GM23248 (cell line): ENCODE results near the gene ABCA8. TPM values are rescaled to one million over a fixed set of nuclear protein-coding genes. Genes with fewer than 3 reads are reported as not detected.
"Not testable (repeated sequence)": the region's sequence is repeated elsewhere in the genome, so short reads cannot be mapped to it uniquely, and the experiment has no call there.

Experiments
- DNase-seq: peaks from one replicate; pipeline ENCODE4 v3.0.0-alpha.2; 2015
- H2AFZ ChIP-seq: fragments of 200-600 bp; sonication (generic); 2 replicates; pipeline ENCODE4 v1.6.1; 2016; ENCODE audit warnings: antibody characterized with exemption
- H3F3A ChIP-seq: fragments of 200-600 bp; sonication (generic); 2 replicates; pipeline ENCODE4 v1.6.1; 2016; ENCODE audit warnings: mild to moderate bottlenecking, antibody characterized with exemption, mixed run types; ENCODE audit not compliant: insufficient read depth
- H3K27ac ChIP-seq: fragments of 200-600 bp; sonication (generic); 2 replicates; pipeline ENCODE4 v1.5.1; 2016; ENCODE audit warnings: mild to moderate bottlenecking
- H3K27me3 ChIP-seq: fragments of 200-600 bp; sonication (generic); replicated peaks from 2 replicates; pipeline ENCODE4 v1.6.1; 2016; ENCODE audit warnings: mild to moderate bottlenecking; ENCODE audit not compliant: insufficient read depth
- H3K36me3 ChIP-seq: fragments of 200-600 bp; sonication (generic); 2 replicates; pipeline ENCODE4 v1.6.1; 2016; ENCODE audit warnings: low read depth, mild to moderate bottlenecking
- H3K4me1 ChIP-seq: fragments of 200-600 bp; sonication (generic); 2 replicates; pipeline ENCODE4 v1.6.1; 2016; ENCODE audit warnings: mild to moderate bottlenecking; ENCODE audit not compliant: insufficient read depth
- H3K4me2 ChIP-seq: fragments of 200-600 bp; sonication (generic); one replicate; pipeline ENCODE4 v1.6.1; 2016; ENCODE audit warnings: mild to moderate bottlenecking; ENCODE audit not compliant: unreplicated experiment
- H3K4me3 ChIP-seq: fragments of 200-600 bp; sonication (generic); 2 replicates; pipeline ENCODE4 v1.5.1; 2016; ENCODE audit warnings: mild to moderate bottlenecking
- H3K79me2 ChIP-seq: fragments of 200-600 bp; sonication (generic); 2 replicates; pipeline ENCODE4 v1.6.1; 2016; ENCODE audit warnings: mild to moderate bottlenecking; ENCODE audit not compliant: insufficient read depth
- H3K9ac ChIP-seq: fragments of 200-600 bp; sonication (generic); 2 replicates; pipeline ENCODE4 v1.6.1; 2016; ENCODE audit warnings: mild to moderate bottlenecking
- H3K9me2 ChIP-seq: fragments of 200-600 bp; sonication (generic); 2 replicates; pipeline ENCODE4 v1.6.1; 2016; ENCODE audit warnings: mixed run types, mild to moderate bottlenecking, moderate library complexity; ENCODE audit not compliant: insufficient read depth
- H3K9me3 ChIP-seq: fragments of 200-600 bp; sonication (generic); one replicate; pipeline ENCODE4 v1.6.1; 2017; ENCODE audit warnings: low read depth
- H4K20me1 ChIP-seq: fragments of 200-600 bp; sonication (generic); 2 replicates; pipeline ENCODE4 v1.6.0; 2016; ENCODE audit not compliant: insufficient read depth
- EZH2 ChIP-seq: fragments of 200-600 bp; sonication (generic); IDR thresholded peaks from 2 replicates; pipeline ENCODE4 v1.6.1; 2018; ENCODE audit warnings: antibody characterized with exemption, mild to moderate bottlenecking; ENCODE audit not compliant: insufficient read depth, poor library complexity, severe bottlenecking
- EZH2phosphoT487 ChIP-seq: fragments of 200-600 bp; sonication (generic); IDR thresholded peaks from 2 replicates; pipeline ENCODE4 v1.6.1; 2018; ENCODE audit warnings: antibody characterized with exemption, moderate library complexity, mild to moderate bottlenecking, low read depth; ENCODE audit not compliant: insufficient read depth
- WGBS, 2 experiments: methylation state at CpG; one replicate each; pipeline ENCODE4 v1.1.6; 2015 to 2017; ENCODE audit warnings: low lambda C conversion rate in 2 of 2, low coverage in 1 of 2; ENCODE audit errors: missing lambda C conversion rate in 2 of 2; 5-methylcytosine and 5-hydroxymethylcytosine counted together
- in situ Hi-C: fragments of 300-500 bp; cut with MboI; formaldehyde crosslinking; loops from 2 replicates; pipeline ENCODE4 v1.15.0; 2020
- polyA plus RNA-seq: library from polyadenylated mRNA; unstranded; fragments of >200 nt; fragmentation: Nextera tagmentation; extraction: Ambion mirVana; gene quantifications from 2 replicates; pipeline ENCODE4 v1.2.1, GENCODE V29; 2016
- total RNA-seq: library from RNA; depleted of rRNA; stranded (reverse); fragments of >200 nt; shearing (Covaris generic); gene quantifications from 2 replicates; pipeline ENCODE4 v1.2.3, GENCODE V29; 2014

ABCA8 gene
- total and polyA plus RNA-seq, 2 experiments from 2014 or later, result 4.4 to 8.0 TPM

- Histone ChIP-seq H2AFZ (no peak overlapping the region), H3K4me2 (no peak overlapping the region), H3K4me3 (no peak overlapping the region), H3K27ac (no peak overlapping the region), H4K20me1 (no peaks in the 10 kb centered on the region), H3K4me1 (peaks cover 16% of the 10 kb centered on the region), H3K27me3 (no peaks in the 10 kb centered on the region), H3K79me2 (no peaks in the 10 kb centered on the region), H3F3A (peaks cover 26% of the 10 kb centered on the region), H3K9me2 (no peaks in the 10 kb centered on the region), H3K9me3 (no peaks in the 10 kb centered on the region), H3K9ac (no peak overlapping the region), H3K36me3 (no peaks in the 10 kb centered on the region)
- in situ Hi-C loops, result no loop called here
- 96 to 98% methylated on average over 3 of the region's 3 CpGs for WGBS, 2 experiments
- TF ChIP-seq EZH2 (no peak), EZH2phosphoT487 (no peak)
- DNase-seq, result no peak
Observed at GRCh38 chr17:68824707-68825106, 130.5 kb downstream of the ABCA8 start.

DNA sequence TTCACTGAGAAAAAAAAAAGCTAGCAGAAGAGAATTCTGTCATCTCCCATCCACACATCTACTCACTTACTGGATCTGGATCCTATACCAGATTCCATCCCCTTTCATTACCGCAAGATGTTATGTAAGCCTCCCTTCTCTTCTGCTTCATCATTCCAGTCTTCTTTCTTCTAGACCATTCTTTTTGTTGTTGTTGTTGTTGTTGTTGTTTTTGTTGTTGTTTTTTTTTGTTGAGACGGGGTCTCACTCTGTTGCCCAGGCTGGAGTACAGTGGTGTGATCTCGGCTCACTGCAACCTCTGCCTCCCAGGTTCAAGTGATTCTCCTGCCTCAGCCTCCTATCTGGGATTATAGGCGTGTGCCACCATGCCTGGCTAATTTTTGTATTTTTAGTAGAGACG lies 131.0 kb downstream of the ABCA8 start:
- H3K79me2 ChIP-seq, H4K20me1 ChIP-seq, in situ Hi-C loops, H3K9me2 ChIP-seq, H3K27me3 ChIP-seq, H3K27ac ChIP-seq, H3K36me3 ChIP-seq, H3K4me2 ChIP-seq, H3K9ac ChIP-seq, H2AFZ ChIP-seq, DNase-seq, H3K4me3 ChIP-seq, H3K9me3 ChIP-seq: not testable (repeated sequence)
- WGBS, 2 experiments, result 96% methylated on average over 5 of the region's 5 CpGs
- H3K4me1 ChIP-seq, result peaks cover 16% of the 10 kb centered on the region
- H3F3A ChIP-seq, result peaks cover 26% of the 10 kb centered on the region

GRCh38 chr17:68822719-68823289 lies 132.4 kb downstream of the ABCA8 start:
- TF ChIP-seq EZH2 (no peak), EZH2phosphoT487 (no peak)
- WGBS, 2 experiments, result 98 to 99% methylated on average over 3 of the region's 3 CpGs
- peaks cover 16% of the 10 kb centered on the region for H3K4me1 ChIP-seq
- no peak overlapping the region for H2AFZ ChIP-seq
- in situ Hi-C loops, result no loop called here
- H3K9me2 ChIP-seq, result no peaks in the 10 kb centered on the region
- H3K4me3 ChIP-seq, result no peak overlapping the region
- no peaks in the 10 kb centered on the region for H3K79me2 ChIP-seq
- DNase-seq, result no peak
- no peaks in the 10 kb centered on the region for H4K20me1 ChIP-seq
- no peaks in the 10 kb centered on the region for H3K27me3 ChIP-seq
- no peaks in the 10 kb centered on the region for H3K9me3 ChIP-seq
- no peak overlapping the region for H3K4me2 ChIP-seq
- H3K9ac ChIP-seq, result no peak overlapping the region
- no peaks in the 10 kb centered on the region for H3K36me3 ChIP-seq
- peaks cover 26% of the 10 kb centered on the region for H3F3A ChIP-seq
- no peak overlapping the region for H3K27ac ChIP-seq

- peaks cover 26% of the 10 kb centered on the region for H3F3A ChIP-seq
- WGBS, 2 experiments, result 2 to 9% methylated on average over 3 of the region's 3 CpGs
- peak; percentile 87 for DNase-seq
- H3K9ac ChIP-seq, result no peak overlapping the region
- TF ChIP-seq EZH2 (no peak), EZH2phosphoT487 (no peak)
- no peaks in the 10 kb centered on the region for H3K9me3 ChIP-seq
- H2AFZ ChIP-seq, result no peak overlapping the region
- H3K4me1 ChIP-seq, result peaks cover 16% of the 10 kb centered on the region
- H3K79me2 ChIP-seq, result no peaks in the 10 kb centered on the region
- no peak overlapping the region for H3K4me3 ChIP-seq
- H3K4me2 ChIP-seq, result peak overlapping the region; percentile 70
- in situ Hi-C loops, result no loop called here
- H3K27ac ChIP-seq, result no peak overlapping the region
- H3K36me3 ChIP-seq, result no peaks in the 10 kb centered on the region
- no peaks in the 10 kb centered on the region for H4K20me1 ChIP-seq
- H3K27me3 ChIP-seq, result no peaks in the 10 kb centered on the region
- no peaks in the 10 kb centered on the region for H3K9me2 ChIP-seq
Observed at GRCh38 chr17:68821860-68822696, 133.1 kb downstream of the ABCA8 start.
